HG03354 (cell line): ENCODE measurements around the gene RNF112.

ENCODE experiments used
- ATAC-seq: cut with Tn5 transposase; IDR thresholded peaks from one replicate; pipeline ENCODE4 v1.9.1; 2021; ENCODE audit warnings: mild to moderate bottlenecking; ENCODE audit not compliant: unreplicated experiment, poor library complexity, severe bottlenecking

RNF112 gene

GRCh38 chr17:19409509-19409908, 1.5 kb upstream of the RNF112 start:
- no peak for ATAC-seq

GRCh38 chr17:19410091-19410490, 941 bp upstream of the RNF112 start:
- ATAC-seq = no peak

- no peak for ATAC-seq
Measured at GRCh38 chr17:19411631-19412030, 599 bp downstream of the RNF112 start.

GRCh38 chr17:19412510-19412909, 1.5 kb downstream of the RNF112 start:
- ATAC-seq = no peak

GRCh38 chr17:19412984-19413383, 2.0 kb downstream of the RNF112 start:
- ATAC-seq = no peak

GRCh38 chr17:19413761-19414160, 2.7 kb downstream of the RNF112 start:
- no peak for ATAC-seq

- ATAC-seq = no peak
Measured at GRCh38 chr17:19414396-19415280, 3.6 kb downstream of the RNF112 start.

GRCh38 chr17:19415311-19415710, 4.3 kb downstream of the RNF112 start:
- ATAC-seq = no peak

GRCh38 chr17:19415806-19416775, 5.1 kb downstream of the RNF112 start:
- no peak for ATAC-seq

GRCh38 chr17:19417611-19418010, 6.6 kb downstream of the RNF112 start:
- no peak for ATAC-seq

- no peak for ATAC-seq
Measured at GRCh38 chr17:19418251-19418992, 7.4 kb downstream of the RNF112 start.

- ATAC-seq = no peak
Measured at GRCh38 chr17:19421219-19421618, 10.2 kb downstream of the RNF112 start.

- ATAC-seq = no peak
Measured at GRCh38 chr17:19421926-19422325, 10.9 kb downstream of the RNF112 start.

GRCh38 chr17:19424934-19425868, 14.2 kb downstream of the RNF112 start:
- ATAC-seq = no peak

- ATAC-seq = no peak
Measured at GRCh38 chr17:19426631-19427030, 15.6 kb downstream of the RNF112 start.

GRCh38 chr17:19431691-19432090, 20.7 kb downstream of the RNF112 start:
- ATAC-seq = no peak

GRCh38 chr17:19433255-19433654, 22.2 kb downstream of the RNF112 start:
- no peak for ATAC-seq

- ATAC-seq = no peak
Measured at GRCh38 chr17:19433727-19434340, 22.8 kb downstream of the RNF112 start.
